HCT116 (cell line): ENCODE results near the gene TADA3. TPM values are rescaled to one million over a fixed set of nuclear protein-coding genes. Genes with fewer than 3 reads are reported as not detected.

Source experiments
- ATAC-seq: fragments of 200-7000 bp; cut with Tn5 transposase; 2 replicates; pipeline ENCODE4 v1.9.1; 2020; ENCODE audit warnings: mild to moderate bottlenecking, moderate library complexity
- BruUV-seq: library from RNA; stranded (reverse); fragments of 400-500 nt; replicated peaks from 2 replicates; lab custom pipeline; 2021; lab: Mats Ljungman, UMichigan
- CTCF ChIA-PET: fragments of 300-600 bp; sonication (Branson Sonifier 250); formaldehyde crosslinking; loops from one replicate; lab custom pipeline; 2021; ENCODE audit warnings: antibody characterized with exemption; lab: Charles Lee
- POLR2A ChIA-PET: fragments of 300-600, 350-600 bp; sonication (Branson Sonifier 250); formaldehyde crosslinking; loops from one replicate; lab custom pipeline; 2021; ENCODE audit warnings: antibody characterized with exemption; lab: Charles Lee
- RAD21 ChIA-PET, 2 experiments: fragments of 300-600 bp; sonication (Branson Sonifier 250); formaldehyde crosslinking; loops; one replicate each; lab custom pipeline; 2023; ENCODE audit warnings: low total read pairs in 2 of 2; ENCODE audit not compliant: uncharacterized antibody in 2 of 2, unreplicated experiment in 2 of 2, low non-redundant PET in 1 of 2; lab: Charles Lee
- DNase-seq: peaks from one replicate; pipeline ENCODE4 v3.0.0-alpha.2; 2010; ENCODE audit warnings: low read depth, low spot score
- H2AFZ ChIP-seq: fragments of 200-600 bp; shearing (Covaris generic), sonication (generic); 2 replicates; pipeline ENCODE4 v1.6.1; 2017; ENCODE audit warnings: low read depth, mixed run types, mixed read lengths, antibody characterized with exemption, low read length; ENCODE audit not compliant: poor library complexity, severe bottlenecking
- H3K27ac ChIP-seq: 2 replicates; pipeline ENCODE4 v1.5.1; 2012; ENCODE audit warnings: low read depth, low read length
- H3K27me3 ChIP-seq: fragments of 200-600 bp; sonication (generic); 2 replicates; pipeline ENCODE4 v1.6.1; 2016; ENCODE audit warnings: mixed run types, low read length, mixed read lengths; ENCODE audit not compliant: insufficient read depth
- H3K36me3 ChIP-seq, 2 experiments: fragments of 200-500 bp in 1 of 2; fragments of 200-600 bp in 1 of 2; sonication (Bioruptor generic) in 1 of 2; sonication (generic) in 1 of 2; 2 replicates each; pipeline versions ENCODE4 v1.5.1 to v1.6.1; 2014 to 2016; ENCODE audit warnings: low read length in 2 of 2, inconsistent platforms in 1 of 2, mixed read lengths in 1 of 2, mixed run types in 1 of 2; ENCODE audit not compliant: insufficient read depth in 2 of 2, control insufficient read depth in 1 of 2
- H3K4me1 ChIP-seq, 2 experiments: fragments of 200-600 bp in 1 of 2; sonication (generic) in 1 of 2; 2 replicates each; pipeline versions ENCODE4 v1.5.1 to v1.6.1; 2012 to 2017; ENCODE audit warnings: low read length in 2 of 2, inconsistent platforms in 1 of 2, mild to moderate bottlenecking in 1 of 2, mixed read lengths in 1 of 2, mixed run types in 1 of 2, moderate library complexity in 1 of 2; ENCODE audit not compliant: insufficient read depth in 2 of 2, control insufficient read depth in 1 of 2
- H3K4me2 ChIP-seq: fragments of 200-600 bp; sonication (generic); 2 replicates; pipeline ENCODE4 v1.6.1; 2017; ENCODE audit warnings: mixed run types, low read length, mixed read lengths
- H3K4me3 ChIP-seq, 2 experiments: fragments of 200-600 bp in 1 of 2; sonication (generic) in 1 of 2; replicated peaks in 1 of 2; 2 replicates each; pipeline ENCODE4 v1.5.1; 2011 to 2016; ENCODE audit warnings: low read length in 2 of 2, control low read depth in 1 of 2, low read depth in 1 of 2, mild to moderate bottlenecking in 1 of 2, mixed read lengths in 1 of 2, mixed run types in 1 of 2
- H3K79me2 ChIP-seq: fragments of 200-600 bp; sonication (generic); 2 replicates; pipeline ENCODE4 v1.6.1; 2017; ENCODE audit warnings: mild to moderate bottlenecking, mixed run types, low read length, moderate library complexity, mixed read lengths; ENCODE audit not compliant: insufficient read depth
- H3K9ac ChIP-seq: fragments of 200-600 bp; sonication (generic); 2 replicates; pipeline ENCODE4 v1.6.1; 2016; ENCODE audit warnings: low read length, mixed read lengths
- H3K9me2 ChIP-seq: fragments of 200-600 bp; sonication (generic), shearing (Covaris generic); 2 replicates; pipeline ENCODE4 v1.6.1; 2017; ENCODE audit warnings: mixed run types, mild to moderate bottlenecking, moderate library complexity; ENCODE audit not compliant: insufficient read depth
- H3K9me3 ChIP-seq, 2 experiments: fragments of 200-500 bp in 1 of 2; fragments of 200-600 bp in 1 of 2; sonication (Bioruptor generic) in 1 of 2; sonication (generic) in 1 of 2; 2 replicates each; pipeline ENCODE4 v1.6.1; 2014 to 2017; ENCODE audit warnings: low read length in 2 of 2, mixed read lengths in 2 of 2, inconsistent platforms in 1 of 2, low read depth in 1 of 2, mild to moderate bottlenecking in 1 of 2, mixed run types in 1 of 2, moderate library complexity in 1 of 2; ENCODE audit not compliant: control insufficient read depth in 1 of 2, insufficient read depth in 1 of 2
- H4K20me1 ChIP-seq: fragments of 200-600 bp; sonication (generic), shearing (Covaris generic); 2 replicates; pipeline ENCODE4 v1.6.1; 2017; ENCODE audit warnings: mixed run types, mild to moderate bottlenecking, moderate library complexity; ENCODE audit not compliant: insufficient read depth
- ATF3 ChIP-seq: IDR thresholded peaks from 2 replicates; pipeline ENCODE4 v1.6.1; 2012
- CEBPB ChIP-seq: IDR thresholded peaks from 2 replicates; pipeline ENCODE4 v1.6.1; 2012; ENCODE audit warnings: low read depth
- CTCF ChIP-seq, 3 experiments: fragments of 200-600 bp in 1 of 3; sonication (generic) in 1 of 3; IDR thresholded peaks in 2 of 3; conservative IDR thresholded peaks in 1 of 3; 2 replicates each; pipeline ENCODE4 v1.5.1; 2012 to 2017; ENCODE audit warnings: low read depth in 2 of 3, low read length in 2 of 3, antibody characterized with exemption in 1 of 3, borderline replicate concordance in 1 of 3, control low read depth in 1 of 3, mild to moderate bottlenecking in 1 of 3, mixed read lengths in 1 of 3, mixed run types in 1 of 3, moderate library complexity in 1 of 3; ENCODE audit not compliant: insufficient read depth in 1 of 3
- EGR1 ChIP-seq: IDR thresholded peaks from 2 replicates; pipeline ENCODE4 v1.6.1; 2012; ENCODE audit warnings: low read depth
- EZH2 ChIP-seq: fragments of 200-600 bp; sonication (generic); IDR thresholded peaks from 2 replicates; pipeline ENCODE4 v1.6.1; 2017; ENCODE audit warnings: antibody characterized with exemption, mixed run types
- EZH2phosphoT487 ChIP-seq: fragments of 200-600 bp; IDR thresholded peaks from 2 replicates; pipeline ENCODE4 v1.6.1; 2018; ENCODE audit warnings: antibody characterized with exemption, borderline replicate concordance
- FOSL1 ChIP-seq: IDR thresholded peaks from 2 replicates; pipeline ENCODE4 v1.6.1; 2012; ENCODE audit warnings: low read depth
- POLR2A ChIP-seq: IDR thresholded peaks from 2 replicates; pipeline ENCODE4 v1.7.0; 2011; ENCODE audit warnings: borderline replicate concordance; ENCODE audit not compliant: insufficient read depth, insufficient read length; ENCODE audit errors: extremely low read depth
- POLR2AphosphoS5 ChIP-seq: IDR thresholded peaks from 2 replicates; pipeline ENCODE4 v1.6.1; 2011; ENCODE audit warnings: mild to moderate bottlenecking, low read depth, low read length, moderate library complexity
- RAD21 ChIP-seq: IDR thresholded peaks from 2 replicates; pipeline ENCODE4 v1.6.1; 2012; ENCODE audit warnings: low read depth, mild to moderate bottlenecking
- SIN3A ChIP-seq: IDR thresholded peaks from 2 replicates; pipeline ENCODE4 v1.6.1; 2012; ENCODE audit warnings: low read depth
- SP1 ChIP-seq: IDR thresholded peaks from 2 replicates; pipeline ENCODE4 v1.6.1; 2012; ENCODE audit warnings: low read depth
- SRF ChIP-seq: IDR thresholded peaks from 2 replicates; pipeline ENCODE4 v1.6.1; 2012; ENCODE audit warnings: low read depth
- TCF7L2 ChIP-seq: IDR thresholded peaks from 2 replicates; pipeline ENCODE4 v1.7.0; 2011; ENCODE audit warnings: borderline replicate concordance, inconsistent platforms; ENCODE audit not compliant: insufficient read depth, insufficient read length; ENCODE audit errors: extremely low read depth
- YY1 ChIP-seq: IDR thresholded peaks from 2 replicates; pipeline ENCODE4 v1.6.1; 2011; ENCODE audit warnings: low read length, low read depth, moderate library complexity, mild to moderate bottlenecking; ENCODE audit not compliant: insufficient replicate concordance; ENCODE audit errors: extremely low read depth
- ZFX ChIP-seq: fragments of 450-650 bp; IDR thresholded peaks from 2 replicates; pipeline ENCODE4 v1.6.1; 2017
- intact Hi-C: fragments of 100-400 bp; cut with micrococcal nuclease; formaldehyde crosslinking; loops from 2 replicates; pipeline ENCODE4 v1.10.0; 2022
- total RNA-seq: library from RNA; stranded (reverse); gene quantifications from one replicate; pipeline ENCODE4 v1.2.1, GENCODE V29; 2021; ENCODE audit not compliant: unreplicated experiment

Gene TADA3
- total RNA-seq, 1 experiment from 2014 or later, result 72.0 TPM

GRCh38 chr3:9791127-9791526, 1.1 kb downstream of the TADA3 start:
- H3K79me2 ChIP-seq, result peaks cover 41% of the 10 kb centered on the region
- ChIA-PET CTCF (no interaction called here), RAD21 (no interaction called here), POLR2A (no interaction called here)
- peak overlapping the region; percentile 81 to 87; a peak in 3 of 4 replicates for H3K4me3 ChIP-seq
- TF ChIP-seq POLR2A, result no peak
- no peak for TF ChIP-seq EGR1
- TF ChIP-seq YY1, result no peak
- no peak for TF ChIP-seq ATF3
- no peak for TF ChIP-seq ZFX
- TF ChIP-seq SIN3A, result no peak
- no peak for TF ChIP-seq POLR2AphosphoS5
- peaks cover 0 to 18% of the 10 kb centered on the region in 2 experiments; a peak in 3 of 4 replicates for H3K4me1 ChIP-seq
- no peaks in the 10 kb centered on the region for H3K9me3 ChIP-seq
- H3K36me3 ChIP-seq, result peaks cover 15 to 17% of the 10 kb centered on the region in 2 experiments; a peak in 2 of 4 replicates
- no peaks in the 10 kb centered on the region for H3K9me2 ChIP-seq
- no peak for ATAC-seq
- H2AFZ ChIP-seq, result no peak overlapping the region
- DNase-seq, result no peak
- H4K20me1 ChIP-seq, result no peaks in the 10 kb centered on the region
- 0 out of 2 replicates have a peak overlapping the region, but pooled peaks have one; percentile 82 for H3K27ac ChIP-seq
- H3K27me3 ChIP-seq, result no peaks in the 10 kb centered on the region
- H3K4me2 ChIP-seq, result peak overlapping the region; percentile 93
- peak overlapping the region; percentile 97; the same call in 1 of the 2 replicates for H3K9ac ChIP-seq
- intact Hi-C loops, result no loop called here
- BruUV-seq, result no TSS peak

- ATAC-seq, result no peak
- Histone ChIP-seq H3K9me3 (no peaks in the 10 kb centered on the region), H3K27me3 (no peaks in the 10 kb centered on the region), H3K4me2 (no peak overlapping the region), H3K27ac (no peak overlapping the region), H3K4me1 (peaks cover 0 to 8% of the 10 kb centered on the region in 2 experiments; a peak in 2 of 4 replicates), H3K79me2 (peaks cover 8% of the 10 kb centered on the region), H3K9me2 (no peaks in the 10 kb centered on the region), H3K9ac (no peak overlapping the region), H4K20me1 (no peaks in the 10 kb centered on the region), H2AFZ (no peak overlapping the region), H3K4me3 (no peak overlapping the region), H3K36me3 (peaks cover 15 to 21% of the 10 kb centered on the region in 2 experiments; a peak in 3 of 4 replicates)
- intact Hi-C loops, result no loop called here
- BruUV-seq, result no TSS peak
- no peak for DNase-seq
- ChIA-PET RAD21 (no interaction called here), POLR2A (no interaction called here), CTCF (interaction anchor here (0.6 kb wide), 1 partner anchor 149 kb away, joined by 3 read pairs; no protein-coding TSS in a partner anchor)
- TF ChIP-seq CTCF (IDR thresholded peaks at IDR 0.05 in 2 of 3, conservative IDR thresholded peaks at IDR 0.05 in 1 of 3; ENCODE audit: borderline replicate concordance in 1 of 3, insufficient read depth in 1 of 3, low read depth in 2 of 3, low read length in 2 of 3) (no peak), FOSL1 (no peak), EZH2 (no peak), TCF7L2 (no peak), EGR1 (no peak), SIN3A (no peak), SP1 (no peak), POLR2AphosphoS5 (no peak), SRF (no peak), EZH2phosphoT487 (no peak), RAD21 (no peak), CEBPB (no peak)
These were observed 4.6 kb downstream of the TADA3 start for GRCh38 chr3:9787714-9788113.
